Fibroblast of the conjunctiva (primary cell): ENCODE results near the gene ENTR1.

Source experiments
- DNase-seq: peaks from one replicate; pipeline ENCODE4 v3.0.0-alpha.2; 2010; ENCODE audit warnings: low read depth

Gene ENTR1

GRCh38 chr9:136361047-136361753 is 49.2 kb downstream of the ENTR1 start:
- DNase-seq: no peak

GRCh38 chr9:136359774-136360718 is 50.4 kb downstream of the ENTR1 start:
- DNase-seq: no peak

GRCh38 chr9:136358888-136359287 is 51.5 kb downstream of the ENTR1 start:
- no peak for DNase-seq

- no peak for DNase-seq
Observed at GRCh38 chr9:136358016-136358415, 52.4 kb downstream of the ENTR1 start.

- no peak for DNase-seq
Observed at GRCh38 chr9:136357202-136357725, 53.1 kb downstream of the ENTR1 start.

- no peak for DNase-seq
Observed at GRCh38 chr9:136355616-136356557, 54.5 kb downstream of the ENTR1 start.

- no peak for DNase-seq
Observed at GRCh38 chr9:136354592-136355085, 55.8 kb downstream of the ENTR1 start.

- no peak for DNase-seq
Observed at GRCh38 chr9:136353757-136354488, 56.5 kb downstream of the ENTR1 start.

GRCh38 chr9:136353088-136353487 is 57.3 kb downstream of the ENTR1 start:
- DNase-seq: no peak

- no peak for DNase-seq
Observed at GRCh38 chr9:136352682-136353081, 57.7 kb downstream of the ENTR1 start.
